HepG2 (cell line): ENCODE results near the gene ARHGAP5. TPM values are rescaled to one million over a fixed set of nuclear protein-coding genes. Genes with fewer than 3 reads are reported as not detected.
A peak's percentile ranks its signal among the peaks of the same experiment; 100 is the strongest.

Source experiments
- ARID5B ChIP-seq: IDR thresholded peaks from 2 replicates; pipeline ENCODE4 v1.4.0; 2020; ENCODE audit warnings: mild to moderate bottlenecking, missing genetic modification reagents
- ATF4 ChIP-seq, 2 experiments: fragments of 450-650 bp in 1 of 2; sonication (generic) in 1 of 2; formaldehyde crosslinking; IDR thresholded peaks; 2 replicates each; pipeline versions ENCODE4 v1.5.0 to v1.8.0; 2020 to 2022; ENCODE audit warnings: mild to moderate bottlenecking in 1 of 2, missing genetic modification reagents in 1 of 2
- CEBPZ ChIP-seq: IDR thresholded peaks from 2 replicates; pipeline ENCODE4 v1.6.1; 2012; ENCODE audit warnings: low read length, improper control_type of control experiment
- CENPT ChIP-seq: sonication (generic); formaldehyde crosslinking; IDR thresholded peaks from 2 replicates; pipeline ENCODE4 v1.8.0; 2022; ENCODE audit warnings: low read depth, mild to moderate bottlenecking, moderate library complexity, missing genetic modification reagents
- CHD4 ChIP-seq: fragments of 200-600 bp; sonication (generic); IDR thresholded peaks from 2 replicates; pipeline ENCODE4 v1.7.0; 2017; ENCODE audit warnings: mild to moderate bottlenecking, low read length, borderline replicate concordance
- DPF2 ChIP-seq: sonication (generic); formaldehyde crosslinking; IDR thresholded peaks from 2 replicates; pipeline ENCODE4 v1.4.0; 2020; ENCODE audit warnings: mild to moderate bottlenecking, low read depth, missing genetic modification reagents, borderline replicate concordance
- EEA1 ChIP-seq: sonication (generic); formaldehyde crosslinking; IDR thresholded peaks from 2 replicates; pipeline ENCODE4 v1.5.1; 2020; ENCODE audit warnings: mild to moderate bottlenecking, missing genetic modification reagents, borderline replicate concordance
- GPBP1L1 ChIP-seq: sonication (generic); formaldehyde crosslinking; IDR thresholded peaks from 2 replicates; pipeline ENCODE4 v1.5.0; 2020; ENCODE audit warnings: mild to moderate bottlenecking, missing genetic modification reagents
- HNRNPH1 ChIP-seq: fragments of 200-400 bp; formaldehyde crosslinking; optimal IDR thresholded peaks from 2 replicates; pipeline ENCODE3; 2017; ENCODE audit warnings: mild to moderate bottlenecking, low read depth, low read length
- JUNB ChIP-seq: sonication (generic); formaldehyde crosslinking; IDR thresholded peaks from 2 replicates; pipeline ENCODE4 v1.8.0; 2022; ENCODE audit warnings: missing genetic modification reagents, mild to moderate bottlenecking, borderline replicate concordance
- KLF11 ChIP-seq: IDR thresholded peaks from 2 replicates; pipeline ENCODE4 v1.6.1; 2016; ENCODE audit warnings: missing compliant biosample characterization
- TOE1 ChIP-seq: sonication (generic); formaldehyde crosslinking; IDR thresholded peaks from 2 replicates; pipeline ENCODE4 v1.4.0; 2020; ENCODE audit warnings: mild to moderate bottlenecking, missing genetic modification reagents
- ZNF121 ChIP-seq: sonication (generic); formaldehyde crosslinking; IDR thresholded peaks from 2 replicates; pipeline ENCODE4 v1.5.0; 2020; ENCODE audit warnings: mild to moderate bottlenecking, missing genetic modification reagents
- ZNF274 ChIP-seq: sonication (generic); formaldehyde crosslinking; IDR thresholded peaks from 2 replicates; pipeline ENCODE4 v1.5.1; 2020; ENCODE audit warnings: mild to moderate bottlenecking, missing genetic modification reagents
- ZNF282 ChIP-seq: fragments of 450-650 bp; IDR thresholded peaks from 2 replicates; pipeline ENCODE4 v1.6.1; 2018; ENCODE audit not compliant: partially characterized antibody
- ZNF678 ChIP-seq: sonication (generic); formaldehyde crosslinking; IDR thresholded peaks from 2 replicates; pipeline ENCODE4 v1.4.0; 2020; ENCODE audit warnings: mild to moderate bottlenecking, missing genetic modification reagents
- ZNF747 ChIP-seq: sonication (generic); formaldehyde crosslinking; IDR thresholded peaks from 2 replicates; pipeline ENCODE4 v1.8.1; 2023; ENCODE audit warnings: missing genetic modification reagents, mild to moderate bottlenecking, borderline replicate concordance
- ZNF770 ChIP-seq: sonication (generic); formaldehyde crosslinking; IDR thresholded peaks from 2 replicates; pipeline ENCODE4 v1.5.0; 2020; ENCODE audit warnings: mild to moderate bottlenecking, missing genetic modification reagents
- ZNF790 ChIP-seq: sonication (generic); formaldehyde crosslinking; IDR thresholded peaks from 2 replicates; pipeline ENCODE4 v1.8.0; 2022; ENCODE audit warnings: missing genetic modification reagents, mild to moderate bottlenecking, borderline replicate concordance
- polyA plus RNA-seq, 8 experiments: library from polyadenylated mRNA; depleted of rRNA in 3 of 8; stranded (reverse) in 7 of 8; unstranded in 1 of 8; fragments of >200 nt; fragmentation: Illumina TruSeq in 4 of 8; extraction: Trizol in 4 of 8; gene quantifications; 2 replicates each; pipeline versions ENCODE4 v1.2.1 to v1.2.3, GENCODE V29; 2011 to 2016; ENCODE audit warnings: low read depth in 4 of 8, missing spikeins in 1 of 8, mixed read lengths in 1 of 8; ENCODE audit not compliant: insufficient read depth in 1 of 8
- total RNA-seq, 5 experiments: library from RNA; depleted of rRNA; stranded (reverse); fragments of >200 nt; fragmentation: Illumina TruSeq; extraction: Trizol; gene quantifications; 2 replicates each; pipeline ENCODE4 v1.2.3, GENCODE V29; 2016; ENCODE audit warnings: low read depth in 1 of 5

Gene ARHGAP5
- total and polyA plus RNA-seq, 2 of the 13 experiments (the other 11 are each of a cell fraction or from before 2014, with no cell fraction given) = 33.7 to 144 TPM

- no peak for TF ChIP-seq CEBPZ
- TF ChIP-seq ARID5B (CRISPR knock-in tag) = peak; percentile 81
- no peak for TF ChIP-seq ZNF274 (CRISPR knock-in tag)
- TF ChIP-seq ZNF282 = no peak
- TF ChIP-seq DPF2 (CRISPR knock-in tag) = no peak
- no peak for TF ChIP-seq TOE1
- TF ChIP-seq KLF11 = no peak
- no peak for TF ChIP-seq ZNF678 (CRISPR knock-in tag)
- no peak for TF ChIP-seq ZNF770 (CRISPR knock-in tag)
- no peak for TF ChIP-seq EEA1 (CRISPR knock-in tag)
- no peak for TF ChIP-seq CHD4
- TF ChIP-seq JUNB (CRISPR knock-in tag) = no peak; the same call in 1 of the 2 replicates
- TF ChIP-seq ATF4 (CRISPR knock-in tag; IDR thresholded peaks at IDR 0.05) = no peak; a peak in 1 of 4 replicates
- no peak for TF ChIP-seq ZNF790 (CRISPR knock-in tag)
- TF ChIP-seq HNRNPH1 = no peak
- no peak for TF ChIP-seq ZNF121 (CRISPR knock-in tag)
- TF ChIP-seq CENPT (CRISPR knock-in tag) = no peak
- TF ChIP-seq GPBP1L1 (CRISPR knock-in tag) = no peak
- TF ChIP-seq ZNF747 (CRISPR knock-in tag) = no peak
Observed at GRCh38 chr14:32078858-32079216, 1.7 kb downstream of the ARHGAP5 start (continued).
